ENCODE measurements around the gene EFNB3. TPM values are rescaled to one million over a fixed set of nuclear protein-coding genes. Genes with fewer than 3 reads are reported as not detected.

The EFNB3 gene
- total RNA-seq, 1 donor from 2014 or later = 5.8 TPM

GRCh38 chr17:7729816-7730215 is 24.8 kb downstream of the EFNB3 start:
- Mint-ChIP-seq H3K27ac (no peak overlapping the region), H3K27me3 (ENCODE audit: insufficient read depth, low read depth) (peaks cover 5% of the 10 kb centered on the region), H3K9me3 (no peaks in the 10 kb centered on the region), H3K36me3 (no peaks in the 10 kb centered on the region), H3K4me1 (peaks cover 17% of the 10 kb centered on the region), H3K4me3 (no peak overlapping the region)
- Histone ChIP-seq H3K4me2 (no peak overlapping the region), H3K4me3 (no peak overlapping the region), H3K27me3 (no peaks in the 10 kb centered on the region), H3K9ac (no peak overlapping the region), H3K36me3 (no peaks in the 10 kb centered on the region), H2AFZ (replicated peaks) (no peak overlapping the region), H3K27ac (no peak overlapping the region), H3K9me3 (ENCODE audit: low read depth) (no peaks in the 10 kb centered on the region), H3K79me2 (ENCODE audit: low read depth) (no peaks in the 10 kb centered on the region), H3F3A (ENCODE audit: low read depth) (no peaks in the 10 kb centered on the region), H4K20me1 (ENCODE audit: low read depth) (no peaks in the 10 kb centered on the region), H3K4me1 (no peaks in the 10 kb centered on the region)
- DNase-seq (ENCODE audit: low spot score) = no peak
- no peak for TF ChIP-seq CTCF (IDR thresholded peaks at IDR 0.05)
- TF ChIP-seq EZH2phosphoT487 (IDR thresholded peaks at IDR 0.05) = no peak
- TF ChIP-seq EZH2 (IDR thresholded peaks at IDR 0.05) = no peak

- Histone ChIP-seq H3K4me3 (no peak overlapping the region), H3K27ac (no peak overlapping the region), H3K4me1 (no peaks in the 10 kb centered on the region), H3F3A (ENCODE audit: low read depth) (no peaks in the 10 kb centered on the region), H2AFZ (replicated peaks) (no peak overlapping the region), H3K9me3 (ENCODE audit: low read depth) (no peaks in the 10 kb centered on the region), H3K4me2 (no peak overlapping the region), H3K27me3 (peaks cover 5% of the 10 kb centered on the region), H3K9ac (no peak overlapping the region), H3K79me2 (ENCODE audit: low read depth) (no peaks in the 10 kb centered on the region), H4K20me1 (ENCODE audit: low read depth) (no peaks in the 10 kb centered on the region), H3K36me3 (no peaks in the 10 kb centered on the region)
- Mint-ChIP-seq H3K4me1 (peaks cover 17% of the 10 kb centered on the region), H3K27me3 (ENCODE audit: insufficient read depth, low read depth) (peaks cover 8% of the 10 kb centered on the region), H3K4me3 (no peak overlapping the region), H3K27ac (no peak overlapping the region), H3K9me3 (no peaks in the 10 kb centered on the region), H3K36me3 (no peaks in the 10 kb centered on the region)
- TF ChIP-seq CTCF (IDR thresholded peaks at IDR 0.05) = no peak
- no peak for TF ChIP-seq EZH2 (IDR thresholded peaks at IDR 0.05)
- no peak for TF ChIP-seq EZH2phosphoT487 (IDR thresholded peaks at IDR 0.05)
- DNase-seq (ENCODE audit: low spot score) = no peak
Observed at GRCh38 chr17:7732981-7733539, 28.1 kb downstream of the EFNB3 start.

GRCh38 chr17:7737601-7738000 is 32.6 kb downstream of the EFNB3 start:
- no peaks in the 10 kb centered on the region for H3K9me3 Mint-ChIP-seq
- H3K4me1 Mint-ChIP-seq = no peaks in the 10 kb centered on the region
- DNase-seq (ENCODE audit: low spot score) = no peak
- Histone ChIP-seq H3K4me1 (no peaks in the 10 kb centered on the region), H3K4me2 (no peak overlapping the region), H4K20me1 (ENCODE audit: low read depth) (no peaks in the 10 kb centered on the region), H3K27ac (no peak overlapping the region), H2AFZ (replicated peaks) (no peak overlapping the region), H3F3A (ENCODE audit: low read depth) (no peaks in the 10 kb centered on the region), H3K27me3 (peaks cover 20% of the 10 kb centered on the region), H3K4me3 (no peak overlapping the region), H3K79me2 (ENCODE audit: low read depth) (no peaks in the 10 kb centered on the region), H3K36me3 (no peaks in the 10 kb centered on the region), H3K9ac (no peak overlapping the region), H3K9me3 (ENCODE audit: low read depth) (no peaks in the 10 kb centered on the region)
- no peak for TF ChIP-seq CTCF (IDR thresholded peaks at IDR 0.05)
- TF ChIP-seq EZH2phosphoT487 (IDR thresholded peaks at IDR 0.05) = no peak
- TF ChIP-seq EZH2 (IDR thresholded peaks at IDR 0.05) = no peak
- H3K36me3 Mint-ChIP-seq = no peaks in the 10 kb centered on the region
- H3K4me3 Mint-ChIP-seq = no peak overlapping the region
- peaks cover 13% of the 10 kb centered on the region for H3K27me3 Mint-ChIP-seq (ENCODE audit: insufficient read depth, low read depth)
- no peak overlapping the region for H3K27ac Mint-ChIP-seq

Measured in neural progenitor cell (in vitro differentiated cells).